COLO668 (cell line): Measurements from ENCODE around the gene ARL5A.
"Not testable (repeated sequence)": the region's sequence is repeated elsewhere in the genome, so short reads cannot be mapped to it uniquely, and the experiment has no call there.

Experiments
- DNase-seq: peaks from one replicate; lab custom pipeline; 2025; ENCODE audit not compliant: unreplicated experiment; lab: John Stamatoyannopoulos, UW

Gene ARL5A, protein sequence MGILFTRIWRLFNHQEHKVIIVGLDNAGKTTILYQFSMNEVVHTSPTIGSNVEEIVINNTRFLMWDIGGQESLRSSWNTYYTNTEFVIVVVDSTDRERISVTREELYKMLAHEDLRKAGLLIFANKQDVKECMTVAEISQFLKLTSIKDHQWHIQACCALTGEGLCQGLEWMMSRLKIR

DNA sequence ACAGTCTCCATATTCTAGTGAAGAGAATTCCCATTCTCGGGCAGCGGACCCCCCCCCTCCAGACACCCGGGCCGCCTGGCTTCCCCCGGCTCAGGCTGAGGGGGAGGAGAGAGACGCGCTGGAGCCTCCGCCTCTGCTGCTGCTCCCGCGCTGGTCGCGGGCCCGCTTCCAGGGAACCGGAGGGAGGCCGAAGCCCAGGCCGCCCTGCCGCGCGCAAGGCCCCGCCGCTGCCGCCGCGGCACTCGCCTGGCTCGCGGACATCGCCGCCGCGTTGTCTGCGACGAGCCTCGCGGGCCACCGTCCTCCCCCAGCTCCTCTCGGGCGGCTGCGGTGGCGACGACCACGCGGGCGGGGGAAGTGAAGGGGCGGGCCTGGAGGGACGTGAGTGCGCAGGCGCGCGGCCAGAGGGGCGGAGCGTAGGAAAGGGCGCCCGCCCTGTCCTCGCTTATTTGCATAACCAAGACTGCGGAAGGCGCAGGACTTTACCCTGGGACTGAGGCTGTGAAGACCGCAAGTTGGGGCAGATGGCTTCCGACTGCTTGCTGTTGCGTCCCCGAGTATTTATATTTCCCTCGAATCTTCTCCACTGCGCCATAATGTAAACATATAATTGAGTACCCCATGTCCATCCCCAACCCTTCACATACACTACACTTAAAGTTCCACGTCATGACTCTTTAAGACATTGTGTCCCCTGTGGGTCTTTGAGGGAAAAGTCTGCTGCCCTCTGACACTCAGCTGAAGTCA, at the start of gene ARL5A:
Gene ARL5A (minus strand): TSS at position 279 of the 747 bp plus-strand sequence. CDS start 245 bp downstream, at position 34.
- DNase-seq, result peak; percentile 96

DNA sequence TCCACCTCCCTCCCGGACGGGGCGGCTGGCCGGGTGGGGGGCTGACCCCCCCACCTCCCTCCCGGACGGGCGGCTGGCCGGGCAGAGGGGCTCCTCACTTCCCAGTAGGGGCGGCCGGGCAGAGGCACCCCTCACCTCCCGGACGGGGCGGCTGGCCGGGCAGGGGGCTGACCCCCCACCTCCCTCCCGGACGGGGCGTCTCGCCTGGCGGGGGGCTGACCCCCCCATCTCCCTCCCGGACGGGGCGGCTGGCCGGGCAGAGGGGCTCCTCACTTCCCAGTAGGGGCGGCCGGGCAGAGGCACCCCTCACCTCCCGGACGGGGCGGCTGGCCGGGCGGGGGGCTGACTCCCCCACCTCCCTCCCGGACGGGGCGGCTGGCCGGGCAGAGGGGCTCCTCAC, 47.4 kb upstream of the ARL5A start:
- not testable (repeated sequence) for DNase-seq

DNA sequence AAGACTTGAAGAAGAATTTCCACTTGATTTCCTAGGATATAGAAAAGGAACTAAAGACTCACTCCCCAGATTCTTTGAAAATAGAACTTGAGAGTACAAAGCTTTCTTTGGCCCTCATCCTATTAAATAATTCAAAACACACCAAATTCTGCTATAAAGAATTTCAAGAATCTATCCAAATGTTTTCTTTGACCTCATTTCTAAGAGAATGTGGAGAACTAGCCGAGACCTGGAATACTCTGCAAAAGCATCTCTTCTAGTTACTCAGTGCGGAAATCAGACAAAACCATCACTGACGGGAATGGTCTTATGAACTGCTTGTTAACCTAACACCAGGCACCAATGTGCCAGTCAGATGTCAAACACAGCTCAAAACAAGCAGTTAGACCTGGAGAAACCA, 44.2 kb upstream of the ARL5A start:
- no peak for DNase-seq

DNA sequence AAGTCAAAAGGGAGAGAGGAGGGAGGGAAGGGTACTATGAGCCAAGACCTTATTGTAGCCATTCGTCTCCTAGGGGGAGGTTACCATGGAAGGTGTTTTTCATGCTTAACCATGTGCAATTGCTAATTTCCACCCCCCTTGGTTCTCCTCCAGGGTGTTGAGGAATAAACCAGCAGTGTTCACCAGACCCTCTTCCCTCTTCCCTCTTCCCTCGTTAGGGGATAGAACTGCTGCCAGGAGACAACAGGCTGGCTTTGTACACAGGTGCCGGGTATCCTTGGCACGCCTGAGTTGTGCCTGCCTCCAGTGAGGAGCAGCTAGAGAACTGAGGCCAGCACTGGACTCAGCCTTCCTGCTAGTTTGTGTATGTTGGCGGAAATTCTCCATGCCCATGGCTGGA, 41.1 kb upstream of the ARL5A start:
- no peak for DNase-seq

DNA sequence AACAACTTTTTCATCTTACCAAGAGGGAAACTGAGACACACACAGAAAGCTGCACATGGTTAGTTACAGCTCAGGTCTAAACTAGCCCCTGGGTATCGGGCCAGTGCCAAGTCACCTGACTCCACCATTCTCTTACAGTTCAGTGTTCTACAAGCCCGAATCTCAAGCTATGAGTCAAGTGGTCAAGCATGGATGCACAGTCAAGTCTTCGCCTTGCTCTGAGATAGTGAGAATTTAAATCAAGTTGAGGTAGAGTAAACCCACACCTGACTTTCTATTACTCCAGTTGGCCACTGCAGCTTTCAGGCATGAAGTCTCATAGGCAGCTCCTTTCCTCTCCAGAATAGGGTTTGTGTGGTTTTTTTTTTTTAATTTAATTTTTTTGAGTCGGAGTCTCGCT, 34.5 kb upstream of the ARL5A start:
- DNase-seq, result no peak

DNA sequence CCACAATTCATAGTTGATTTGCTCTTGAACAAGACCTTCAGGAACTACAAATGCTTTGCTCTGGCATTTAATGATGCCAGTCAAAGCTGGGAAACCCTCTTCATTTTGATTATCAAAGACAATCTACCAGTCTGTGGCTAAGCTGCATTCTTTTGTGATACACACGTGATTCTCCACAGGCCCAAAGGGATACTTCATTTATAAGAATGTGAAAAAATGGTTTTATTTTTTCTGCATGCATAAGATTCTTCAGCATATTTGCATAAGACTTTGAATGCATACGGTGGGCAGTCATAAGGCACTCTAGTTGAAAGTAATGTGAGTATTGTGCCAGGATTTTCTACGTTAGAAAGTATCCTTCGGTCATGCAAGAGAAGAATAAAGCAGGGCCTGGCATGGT, 33.0 kb upstream of the ARL5A start:
- no peak for DNase-seq

DNA sequence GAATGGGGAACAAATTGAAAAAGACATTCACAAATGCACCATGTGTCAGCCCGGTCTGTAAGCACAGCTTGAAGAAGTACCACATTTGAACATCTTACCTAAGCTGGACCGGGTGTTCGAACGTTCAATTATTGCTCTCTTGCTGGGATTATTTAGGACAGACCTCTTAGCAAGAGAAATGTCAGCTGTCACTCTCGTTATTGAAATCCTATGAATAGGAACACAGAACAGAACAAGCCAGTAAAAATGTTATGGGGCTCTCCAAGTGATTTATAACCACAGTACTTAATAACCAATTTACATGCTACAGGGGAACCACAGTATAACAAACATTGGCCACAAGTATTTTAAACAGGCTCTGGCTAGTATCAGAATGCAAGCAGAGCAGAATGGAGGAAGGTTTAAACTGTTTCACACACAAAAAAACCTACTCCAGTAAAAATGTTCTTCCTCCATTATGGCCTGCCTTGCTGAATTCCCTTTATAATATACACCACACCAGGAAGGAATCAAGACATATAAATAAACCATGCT, 32.5 kb upstream of the ARL5A start:
- DNase-seq, result no peak

DNA sequence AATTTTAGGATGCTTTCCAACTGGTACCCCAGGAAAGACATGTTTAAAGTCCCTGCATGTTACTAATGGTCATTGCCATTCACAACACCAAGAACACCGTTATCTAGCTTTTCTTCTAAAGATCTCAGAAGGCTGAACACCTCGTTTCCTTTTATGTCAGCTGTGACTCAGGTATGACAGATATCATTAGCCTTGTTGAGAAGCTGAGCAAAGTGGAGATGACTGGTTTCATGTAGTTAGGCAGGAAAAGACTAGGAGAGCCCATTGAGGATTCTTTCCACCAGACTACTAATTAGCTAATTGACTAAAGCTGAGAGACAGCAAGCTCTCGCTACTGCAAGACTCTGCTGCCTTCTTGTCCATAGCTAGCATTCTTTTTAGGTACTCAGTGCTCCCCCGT, 32.0 kb upstream of the ARL5A start:
- no peak for DNase-seq

DNA sequence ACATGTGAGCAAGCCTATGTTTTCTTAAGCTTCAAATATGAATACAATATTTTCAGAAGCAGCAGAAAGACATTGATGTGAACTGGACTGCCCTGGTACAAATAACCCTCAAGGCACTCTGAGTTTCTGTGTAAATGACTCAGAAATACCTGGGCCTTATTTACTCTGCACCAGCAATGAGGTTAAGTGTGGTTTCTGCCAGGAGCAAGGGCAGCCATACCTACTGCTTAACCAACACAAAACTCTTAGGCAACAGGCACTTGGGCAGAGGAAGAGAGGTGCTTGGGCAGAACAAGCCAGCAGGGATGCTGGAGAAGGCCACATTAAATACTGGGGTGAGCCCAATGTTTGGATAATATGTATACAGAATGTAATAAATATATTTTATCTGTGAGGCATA, 29.4 kb upstream of the ARL5A start:
- DNase-seq, result no peak

DNA sequence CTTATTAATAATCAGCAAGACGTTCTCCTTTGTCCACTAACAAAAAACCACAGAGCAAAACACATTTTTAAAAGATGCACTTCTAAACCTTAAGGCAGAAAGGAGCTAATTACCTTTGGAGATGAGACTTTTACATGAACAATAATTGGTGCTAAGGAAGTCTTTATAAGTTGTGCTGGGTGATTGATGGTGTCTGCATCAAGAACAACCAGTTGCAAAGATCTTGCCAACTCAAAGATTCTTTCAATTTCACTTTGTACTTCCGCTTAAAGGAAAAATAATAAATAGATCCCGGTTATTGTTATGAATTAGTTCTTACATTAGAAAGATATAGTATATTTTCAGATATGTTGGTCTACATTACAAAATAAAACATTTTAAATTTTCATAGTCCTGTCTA, 26.9 kb upstream of the ARL5A start:
- no peak for DNase-seq

DNA sequence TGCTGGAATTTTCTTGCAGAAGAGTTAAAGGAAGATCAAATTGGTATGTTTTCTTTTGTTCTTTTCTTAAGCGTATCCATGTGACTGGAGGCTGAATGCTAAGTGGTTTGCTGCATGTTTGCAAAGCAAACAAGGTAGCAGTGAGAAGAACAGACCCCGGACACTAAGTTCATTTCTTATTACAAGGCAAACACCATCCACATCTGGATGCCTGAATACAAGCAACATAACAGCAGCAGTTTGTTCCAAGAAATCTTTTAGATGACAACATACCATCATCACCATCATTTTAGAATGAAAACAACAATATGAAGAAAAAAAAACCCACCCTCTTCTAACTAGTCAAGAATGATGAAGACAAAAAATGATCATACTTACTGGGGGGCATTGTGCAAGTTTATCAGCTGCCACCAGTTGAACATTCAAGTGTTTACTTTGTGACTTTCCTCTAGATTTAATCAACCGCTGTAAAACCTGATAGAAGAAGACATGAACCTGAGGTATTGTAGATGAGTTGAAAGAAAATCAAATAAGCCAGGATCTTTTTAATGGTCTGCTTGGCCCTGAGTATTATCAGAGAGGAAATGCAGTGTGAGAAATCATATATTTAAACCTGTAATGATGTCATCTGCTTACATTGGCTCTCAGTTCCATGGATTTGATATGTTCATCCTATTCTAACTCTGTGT, 25.0 kb upstream of the ARL5A start:
- DNase-seq, result no peak

DNA sequence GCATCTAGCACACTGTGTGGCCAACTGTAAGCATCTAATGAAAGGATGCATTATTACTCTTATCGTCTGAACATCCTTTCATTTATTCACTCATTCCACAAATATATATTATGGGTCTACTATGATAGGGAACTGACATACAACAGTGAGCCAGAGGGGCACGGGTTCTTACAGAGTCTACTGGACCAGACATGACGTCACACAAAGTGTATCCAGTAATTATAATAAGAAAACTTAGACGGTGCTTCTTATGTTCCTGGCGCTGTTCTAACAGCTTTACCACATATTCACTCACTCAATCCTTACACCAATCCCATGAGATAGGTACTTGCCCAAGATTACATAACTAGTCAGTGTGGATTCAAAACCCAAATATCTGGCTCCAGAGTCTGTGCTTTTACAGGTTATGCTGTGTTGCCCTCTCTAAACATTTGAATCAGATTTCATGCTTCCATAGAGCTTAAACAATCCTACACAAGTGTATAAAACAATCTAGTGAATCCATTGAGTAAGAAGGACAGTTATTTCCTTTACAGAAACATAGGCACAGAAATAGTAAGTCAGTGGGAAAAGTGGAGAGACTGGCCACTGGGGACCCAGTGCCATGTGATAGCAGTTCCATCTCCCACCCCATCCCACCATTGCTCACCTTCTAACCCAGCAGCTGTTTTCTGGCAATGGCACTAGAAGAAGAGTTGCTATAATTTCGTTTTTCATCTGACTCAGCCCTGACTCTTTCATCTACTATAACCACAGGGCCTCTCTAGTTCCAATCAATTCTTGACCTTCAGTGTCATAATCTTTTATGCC, 24.2 kb upstream of the ARL5A start:
- DNase-seq, result no peak

DNA sequence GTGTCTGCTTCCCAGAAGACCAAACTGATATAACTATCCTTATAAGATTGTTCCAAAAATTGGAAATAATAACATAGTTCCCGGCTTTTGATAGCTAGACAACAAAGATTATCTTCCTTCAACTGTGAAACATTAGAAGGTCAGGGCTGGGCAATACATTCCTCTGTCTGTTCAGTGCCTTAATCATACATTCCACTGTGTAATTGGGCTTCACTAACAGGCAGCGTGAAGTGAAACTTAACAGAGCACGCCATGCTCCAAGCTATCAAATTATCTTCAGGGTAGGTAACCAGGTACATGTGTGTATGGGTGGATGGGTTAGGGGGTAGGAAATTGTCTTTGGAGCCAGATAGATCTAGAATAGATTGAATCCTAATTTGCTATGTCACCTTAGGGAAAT, 23.5 kb upstream of the ARL5A start:
- no peak for DNase-seq

DNA sequence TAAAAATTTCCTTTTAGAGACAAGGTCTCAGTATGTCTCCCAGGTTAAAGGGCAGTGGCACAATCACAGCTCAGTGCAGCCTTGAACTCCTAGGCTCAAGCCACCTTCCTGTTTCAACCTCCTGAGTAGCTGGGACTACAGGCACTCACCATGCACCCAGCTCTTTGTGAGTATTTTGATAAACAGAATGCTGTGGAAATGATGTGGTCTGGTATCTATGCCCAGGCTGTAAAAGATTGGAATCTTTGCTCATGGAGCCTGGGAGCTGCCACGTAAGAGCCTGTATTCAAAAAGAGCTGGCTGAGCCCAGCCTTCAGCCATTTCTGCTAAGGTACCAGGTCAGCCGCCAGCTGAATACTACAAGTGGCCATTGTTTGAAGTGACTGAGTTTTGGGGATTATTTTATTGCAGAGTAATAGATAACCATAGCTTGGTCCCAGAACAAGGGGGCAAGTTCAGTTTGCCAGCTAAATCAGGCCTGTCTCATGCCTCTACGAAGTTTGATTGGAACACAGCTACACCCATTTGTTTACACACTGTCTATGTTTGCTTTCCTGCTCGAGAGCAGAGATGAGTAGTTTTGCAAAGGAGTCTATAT, 21.3 kb upstream of the ARL5A start:
- peak; percentile 33 for DNase-seq

DNA sequence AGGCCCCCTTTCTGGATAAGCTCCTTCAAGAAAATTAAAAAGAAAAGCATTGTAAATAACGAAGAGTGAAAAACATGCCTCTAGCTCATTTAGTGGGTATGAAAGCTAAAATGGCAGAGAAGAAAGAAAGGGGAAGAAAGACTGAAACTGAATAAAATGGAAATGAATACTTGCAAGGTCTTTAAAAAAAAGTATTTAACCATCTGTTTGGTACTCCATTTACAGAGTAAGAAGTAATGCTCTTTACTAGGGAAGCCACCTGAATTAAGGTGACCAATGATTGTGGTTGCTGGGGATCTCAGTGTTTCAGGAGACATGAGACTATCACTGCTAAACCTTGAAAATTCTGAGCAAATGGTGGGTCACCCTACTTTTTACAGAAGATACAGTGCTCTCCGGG, 17.7 kb upstream of the ARL5A start:
- DNase-seq, result no peak

DNA sequence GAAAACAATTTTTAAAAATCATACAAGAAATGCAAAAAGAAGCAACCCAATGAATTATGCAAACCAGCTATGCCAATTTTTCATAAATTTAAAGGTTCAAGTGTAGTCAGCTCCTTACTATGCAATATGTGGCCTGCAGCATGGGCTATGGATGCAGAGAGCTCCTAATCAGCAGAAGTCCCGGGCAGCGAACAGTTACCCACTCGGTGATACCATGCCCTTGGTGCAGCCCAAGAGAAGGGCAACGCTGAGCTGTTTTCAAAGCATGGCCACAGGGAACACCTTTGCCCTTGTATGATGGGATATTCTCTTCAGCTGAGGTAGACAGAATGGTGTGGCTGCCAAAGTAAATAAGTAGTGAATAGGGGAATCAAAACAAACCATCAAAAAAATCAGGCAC, 17.3 kb upstream of the ARL5A start:
- no peak for DNase-seq

DNA sequence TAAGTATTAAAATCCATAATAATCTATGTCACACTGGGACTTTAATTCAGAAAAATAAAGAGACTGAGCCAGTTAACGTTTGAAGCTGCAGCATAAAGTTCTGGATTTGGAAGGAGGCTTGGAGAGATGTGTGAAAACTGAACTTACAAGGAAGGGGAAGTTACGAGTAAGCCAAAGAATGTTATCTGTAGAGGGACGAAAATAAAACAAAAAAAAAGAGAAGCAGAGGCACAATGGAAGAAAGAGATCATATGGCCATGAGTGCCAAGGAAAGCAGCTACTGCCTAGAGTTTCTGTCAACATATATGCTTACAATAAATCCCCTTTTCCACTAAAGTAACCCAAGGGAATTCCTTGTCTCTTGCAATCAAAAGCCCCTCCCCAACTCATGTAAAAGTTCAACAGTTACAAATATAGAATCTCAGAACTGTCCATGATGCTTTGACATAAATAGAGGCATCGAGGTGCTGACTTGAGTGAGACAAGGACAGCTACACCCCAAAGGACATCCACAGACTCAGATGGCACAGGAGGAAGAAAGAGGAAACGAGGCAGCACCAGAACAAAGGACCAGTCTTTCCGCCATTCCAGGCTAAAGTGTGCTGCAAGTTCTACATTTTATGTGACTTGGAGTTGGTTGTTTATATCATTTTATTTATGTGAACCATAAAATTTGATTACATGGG, 16.1 kb upstream of the ARL5A start:
- no peak for DNase-seq

DNA sequence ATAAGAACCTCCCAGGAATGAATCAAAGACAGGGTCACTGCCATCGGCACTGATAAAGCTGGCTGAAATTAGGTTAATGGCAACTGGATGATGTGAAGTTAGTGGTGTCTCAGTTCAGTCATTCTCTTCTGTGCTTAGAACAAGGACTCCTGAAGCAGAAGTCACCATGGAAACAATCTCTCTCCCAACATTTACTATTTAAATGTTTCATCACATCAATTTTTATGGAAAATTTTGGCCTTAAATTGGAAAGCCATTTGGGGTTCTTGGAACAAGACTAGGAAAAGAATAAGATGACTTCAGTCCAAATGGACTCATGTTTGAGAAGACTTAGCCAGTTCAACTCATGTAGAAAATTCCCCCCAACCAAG, 15.5 kb upstream of the ARL5A start:
- no peak for DNase-seq

DNA sequence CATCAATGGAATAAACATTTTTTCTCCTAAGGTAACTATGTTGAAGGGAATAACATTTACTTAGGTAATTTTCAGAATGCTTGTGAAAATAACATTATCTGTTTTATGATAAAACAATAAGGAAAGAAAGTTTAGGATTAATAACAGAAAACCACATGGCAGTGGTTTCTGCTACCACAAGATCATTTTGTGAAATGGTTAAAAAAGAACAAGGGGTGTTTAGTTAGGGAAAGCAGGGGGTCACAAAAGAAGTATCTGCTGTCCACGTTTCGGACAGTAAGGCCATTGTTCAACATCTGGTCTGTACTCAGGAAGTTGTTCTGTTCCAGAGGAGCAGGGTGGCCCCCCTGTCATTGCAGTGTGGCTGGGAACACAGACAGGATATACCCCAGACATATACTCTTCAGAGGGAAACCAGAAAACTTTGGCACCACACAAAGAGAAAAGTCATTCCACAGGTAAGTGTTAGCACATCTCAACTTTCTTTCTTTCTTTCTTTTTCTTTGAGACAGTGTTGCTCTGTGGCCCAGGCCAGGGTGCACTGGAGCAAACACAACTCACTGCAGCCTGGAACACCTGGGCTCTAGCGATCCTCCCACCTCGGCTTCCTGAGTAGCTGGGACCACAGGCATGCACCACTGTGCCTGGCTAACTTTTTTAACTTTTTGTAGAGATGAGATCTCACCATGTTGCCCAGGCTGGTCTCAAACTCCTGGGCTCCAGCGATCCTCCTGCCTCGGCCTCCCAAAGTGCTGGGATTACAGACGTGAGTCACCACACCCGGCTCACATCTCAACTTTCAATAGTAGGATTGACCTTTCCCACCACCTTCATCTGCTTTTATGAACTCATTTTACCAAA, 14.8 kb upstream of the ARL5A start:
- DNase-seq, result no peak

DNA sequence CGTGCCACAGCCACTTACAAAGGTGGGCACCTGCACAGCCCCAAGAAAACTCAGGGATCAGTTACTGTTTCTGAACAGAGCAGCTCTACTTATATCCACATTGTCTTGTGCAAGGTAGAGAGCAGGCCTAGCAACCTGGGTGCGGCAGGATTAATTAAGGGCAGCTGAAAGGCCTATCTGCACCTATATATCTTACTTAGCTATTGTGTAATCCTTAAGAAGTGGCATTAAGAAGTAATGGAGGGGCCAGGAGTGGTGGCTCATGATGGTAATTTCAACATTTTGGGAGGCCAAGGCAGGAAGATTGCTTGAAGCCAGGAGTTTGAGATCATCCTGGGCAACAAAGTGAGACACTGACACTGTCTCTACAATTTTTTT, 12.8 kb upstream of the ARL5A start:
- DNase-seq, result no peak
